A673 (cell line): ENCODE data around the gene PA2G4. TPM values are rescaled to one million over a fixed set of nuclear protein-coding genes. Genes with fewer than 3 reads are reported as not detected.

Experiments
- BruUV-seq: library from RNA; stranded (reverse); fragments of 400-500 nt; replicated peaks from 2 replicates; lab custom pipeline; 2021; lab: Mats Ljungman, UMichigan
- CTCF ChIA-PET: fragments of 300-600 bp; sonication (Branson Sonifier 250); formaldehyde crosslinking; loops from one replicate; lab custom pipeline; 2022; ENCODE audit warnings: antibody characterized with exemption; lab: Charles Lee
- POLR2A ChIA-PET: fragments of 300-600 bp; sonication (Branson Sonifier 250); formaldehyde crosslinking; loops from one replicate; lab custom pipeline; 2022; ENCODE audit warnings: antibody characterized with exemption; ENCODE audit not compliant: low non-redundant PET; lab: Charles Lee
- DNase-seq: peaks from one replicate; pipeline ENCODE4 v3.0.0-alpha.2; 2015; ENCODE audit warnings: low spot score
- H3K27ac ChIP-seq: fragments of 200-600 bp; sonication (generic); 2 replicates; pipeline ENCODE4 v1.5.1; 2016; ENCODE audit warnings: mixed run types, low read depth, mild to moderate bottlenecking, mixed read lengths, antibody characterized with exemption, low read length; ENCODE audit not compliant: poor library complexity, severe bottlenecking
- H3K27me3 ChIP-seq: fragments of 200-600 bp; sonication (generic); replicated peaks from 2 replicates; pipeline ENCODE4 v1.6.1; 2017; ENCODE audit warnings: mixed run types, low read depth, mild to moderate bottlenecking, mixed read lengths, antibody characterized with exemption, low read length; ENCODE audit not compliant: insufficient read depth, poor library complexity
- H3K36me3 ChIP-seq: fragments of 200-600 bp; sonication (generic); 2 replicates; pipeline ENCODE4 v1.6.1; 2016; ENCODE audit warnings: mixed run types, mild to moderate bottlenecking, mixed read lengths, antibody characterized with exemption, low read length; ENCODE audit not compliant: insufficient read depth, poor library complexity, severe bottlenecking
- H3K4me1 ChIP-seq: fragments of 200-600 bp; sonication (generic); 2 replicates; pipeline ENCODE4 v1.6.1; 2017; ENCODE audit warnings: mixed run types, mild to moderate bottlenecking, mixed read lengths, antibody characterized with exemption, low read length; ENCODE audit not compliant: insufficient read depth, poor library complexity, severe bottlenecking
- H3K4me3 ChIP-seq: fragments of 200-600 bp; sonication (generic); 2 replicates; pipeline ENCODE4 v1.5.1; 2016; ENCODE audit warnings: low read depth, mixed run types, mild to moderate bottlenecking, mixed read lengths, low read length; ENCODE audit not compliant: poor library complexity, severe bottlenecking
- H3K9me3 ChIP-seq: fragments of 200-600 bp; sonication (generic); 2 replicates; pipeline ENCODE4 v1.6.1; 2016; ENCODE audit warnings: mixed run types, low read depth, mild to moderate bottlenecking, mixed read lengths, antibody characterized with exemption, low read length; ENCODE audit not compliant: poor library complexity, severe bottlenecking
- CTCF ChIP-seq: fragments of 300-800, 200-600 bp; sonication (generic); conservative IDR thresholded peaks from 2 replicates; pipeline ENCODE4 v1.5.1; 2017; ENCODE audit warnings: low read depth, mild to moderate bottlenecking, antibody characterized with exemption, low read length, moderate library complexity, mixed read lengths
- EZH2 ChIP-seq: fragments of 200-600 bp; sonication (generic); IDR thresholded peaks from 2 replicates; pipeline ENCODE4 v1.6.1; 2017; ENCODE audit warnings: borderline replicate concordance, low read depth, mild to moderate bottlenecking, mixed read lengths, antibody characterized with exemption, low read length; ENCODE audit not compliant: poor library complexity, severe bottlenecking
- intact Hi-C: fragments of 100-400 bp; cut with micrococcal nuclease; formaldehyde crosslinking; loops from one replicate; pipeline ENCODE4 v1.10.0; 2022; ENCODE audit not compliant: unreplicated experiment
- total RNA-seq: library from RNA; stranded (reverse); gene quantifications from 2 replicates; pipeline ENCODE4 v1.2.3, GENCODE V29; 2021

The PA2G4 gene
- total RNA-seq, 1 experiment from 2014 or later = 327 TPM

DNA sequence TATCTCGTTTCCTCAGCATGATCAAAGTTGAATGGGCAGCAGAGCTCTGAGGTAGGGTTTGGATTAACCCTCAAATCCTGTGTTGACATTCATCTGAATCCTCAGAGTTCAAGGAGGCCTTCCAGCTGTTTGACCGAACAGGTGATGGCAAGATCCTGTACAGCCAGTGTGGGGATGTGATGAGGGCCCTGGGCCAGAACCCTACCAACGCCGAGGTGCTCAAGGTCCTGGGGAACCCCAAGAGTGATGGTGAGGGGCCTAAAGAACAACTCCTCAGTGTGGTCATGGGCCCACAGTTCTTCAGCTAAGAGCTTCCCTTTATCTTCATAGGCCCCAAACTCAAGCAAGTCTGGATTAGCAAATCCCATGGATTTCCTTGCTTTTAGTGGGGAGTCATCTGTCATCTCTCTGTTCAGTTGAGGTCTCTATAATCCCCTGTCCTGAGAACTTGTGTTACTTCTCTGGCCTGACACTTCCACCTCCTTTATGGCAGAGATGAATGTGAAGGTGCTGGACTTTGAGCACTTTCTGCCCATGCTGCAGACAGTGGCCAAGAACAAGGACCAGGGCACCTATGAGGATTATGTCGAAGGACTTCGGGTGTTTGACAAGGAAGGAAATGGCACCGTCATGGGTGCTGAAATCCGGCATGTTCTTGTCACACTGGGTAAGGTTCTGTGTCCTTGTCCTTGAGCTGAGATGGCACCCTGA lies 55.3 kb downstream of the PA2G4 start:
- H3K4me1 ChIP-seq = peaks cover 29% of the 10 kb centered on the region
- no TSS peak for BruUV-seq
- POLR2A ChIA-PET = no interaction called here
- peak overlapping the region; percentile 78 for H3K4me3 ChIP-seq
- peak overlapping the region; percentile 95 for H3K27ac ChIP-seq
- no peaks in the 10 kb centered on the region for H3K9me3 ChIP-seq
- CTCF ChIA-PET = interaction anchor here (1.1 kb wide), 1 partner anchor 30 kb away, joined by 3 read pairs; the partner anchor contains the start of gene SMARCC2
- intact Hi-C loops = no loop called here
- DNase-seq = no peak
- H3K36me3 ChIP-seq = peaks cover 50% of the 10 kb centered on the region
- H3K27me3 ChIP-seq = no peaks in the 10 kb centered on the region
- TF ChIP-seq EZH2 (no peak), CTCF (no peak)

- POLR2A ChIA-PET = interaction anchor here (0.6 kb wide), 1 partner anchor 44 kb away, joined by 5 read pairs; the partner anchor contains the start of gene RPL41
- intact Hi-C loops = no loop called here
- Histone ChIP-seq H3K27ac (peak overlapping the region; percentile 95), H3K27me3 (no peaks in the 10 kb centered on the region), H3K9me3 (no peaks in the 10 kb centered on the region), H3K4me1 (peaks cover 29% of the 10 kb centered on the region), H3K36me3 (peaks cover 56% of the 10 kb centered on the region), H3K4me3 (peak overlapping the region; percentile 78)
- DNase-seq = no peak
- TF ChIP-seq CTCF (no peak), EZH2 (no peak)
- no TSS peak for BruUV-seq
- CTCF ChIA-PET = no interaction called here
Observed at GRCh38 chr12:56160193-56160763, 55.9 kb downstream of the PA2G4 start.

DNA sequence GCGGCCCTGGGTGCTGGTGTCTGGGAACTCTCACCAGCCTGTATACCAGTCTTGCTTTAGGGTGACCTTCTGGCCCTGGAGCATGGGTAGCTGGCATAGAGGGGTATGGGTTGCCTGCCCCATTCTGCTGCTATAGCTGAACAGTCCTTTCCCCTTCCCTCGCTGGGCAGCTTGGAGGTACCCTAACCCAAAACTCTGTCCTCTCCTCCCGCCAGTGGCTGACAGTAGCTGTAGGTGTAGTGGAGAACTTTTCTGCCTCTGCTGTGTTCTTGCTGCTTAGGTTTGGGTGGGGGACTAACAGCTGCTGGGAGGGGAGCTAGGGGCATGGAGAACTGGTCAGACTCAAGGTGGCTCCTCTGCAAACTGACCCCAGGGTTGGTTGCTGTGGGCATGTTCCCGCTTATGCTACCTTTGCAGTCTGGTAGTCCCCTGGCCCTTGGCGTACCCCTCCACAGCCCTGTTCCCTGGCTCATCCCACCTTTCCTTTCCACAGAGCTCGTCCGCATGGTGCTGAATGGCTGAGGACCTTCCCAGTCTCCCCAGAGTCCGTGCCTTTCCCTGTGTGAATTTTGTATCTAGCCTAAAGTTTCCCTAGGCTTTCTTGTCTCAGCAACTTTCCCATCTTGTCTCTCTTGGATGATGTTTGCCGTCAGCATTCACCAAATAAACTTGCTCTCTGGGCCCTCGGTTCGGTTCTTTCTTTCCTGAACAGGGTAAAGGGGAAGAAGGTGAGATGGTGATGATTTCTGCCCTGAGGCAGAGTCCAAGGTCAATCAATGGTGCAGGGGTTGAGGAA lies 56.7 kb downstream of the PA2G4 start:
- ChIA-PET CTCF (no interaction called here), POLR2A (interaction anchor here (0.6 kb wide), 1 partner anchor 44 kb away, joined by 5 read pairs; the partner anchor contains the start of gene RPL41)
- TF ChIP-seq CTCF = no peak
- TF ChIP-seq EZH2 = no peak
- no peak for DNase-seq
- Histone ChIP-seq H3K27ac (peak overlapping the region; percentile 95), H3K4me3 (no peak overlapping the region), H3K27me3 (no peaks in the 10 kb centered on the region), H3K9me3 (no peaks in the 10 kb centered on the region), H3K36me3 (peaks cover 63% of the 10 kb centered on the region), H3K4me1 (peaks cover 29% of the 10 kb centered on the region)
- no TSS peak for BruUV-seq
- intact Hi-C loops = no loop called here
